Neuronal stem cell (in vitro differentiated cells): ENCODE results near the gene CHML.

Experiments
- DNase-seq: peaks from one replicate; pipeline ENCODE4 v3.0.0-alpha.2; 2013; ENCODE audit warnings: low spot score
- H2AFZ ChIP-seq: one replicate; pipeline ENCODE4 v1.6.1; 2013; ENCODE audit warnings: mild to moderate bottlenecking, low read length, inconsistent platforms
- H2AK5ac ChIP-seq: 2 replicates; pipeline ENCODE4 v1.6.1; 2013; ENCODE audit warnings: low read depth, mild to moderate bottlenecking, inconsistent platforms, low read length, moderate library complexity, mixed read lengths
- H2BK120ac ChIP-seq: 2 replicates; pipeline ENCODE4 v1.6.1; 2013; ENCODE audit warnings: low read depth, mild to moderate bottlenecking, inconsistent platforms, low read length, moderate library complexity, mixed read lengths
- H2BK12ac ChIP-seq: one replicate; pipeline ENCODE4 v1.6.1; 2013; ENCODE audit warnings: low read length, inconsistent platforms
- H2BK15ac ChIP-seq: 2 replicates; pipeline ENCODE4 v1.6.1; 2013; ENCODE audit warnings: mild to moderate bottlenecking, low read length, inconsistent platforms, mixed read lengths
- H2BK5ac ChIP-seq: one replicate; pipeline ENCODE4 v1.6.1; 2013; ENCODE audit warnings: inconsistent platforms, mild to moderate bottlenecking, low read length, moderate library complexity
- H3K14ac ChIP-seq: one replicate; pipeline ENCODE4 v1.6.1; 2013; ENCODE audit warnings: low read length, inconsistent platforms
- H3K18ac ChIP-seq: 2 replicates; pipeline ENCODE4 v1.6.1; 2013; ENCODE audit warnings: low read length, inconsistent platforms
- H3K23ac ChIP-seq: 2 replicates; pipeline ENCODE4 v1.6.1; 2013; ENCODE audit warnings: low read depth, mild to moderate bottlenecking, mixed read lengths, low read length, inconsistent platforms; ENCODE audit not compliant: poor library complexity
- H3K27ac ChIP-seq: replicated peaks from 3 replicates; pipeline ENCODE4 v1.5.1; 2013; ENCODE audit warnings: low read length, inconsistent platforms
- H3K27me3 ChIP-seq, 3 experiments: 2 replicates each; pipeline ENCODE4 v1.6.1; 2013; ENCODE audit warnings: low read length in 3 of 3, mild to moderate bottlenecking in 2 of 3, inconsistent platforms in 1 of 3, low read depth in 1 of 3, mixed read lengths in 1 of 3, moderate library complexity in 1 of 3; ENCODE audit not compliant: control insufficient read depth in 3 of 3, insufficient read depth in 3 of 3
- H3K36me3 ChIP-seq, 2 donors: replicated peaks in 1 of 2; 2 replicates each; pipeline ENCODE4 v1.6.1; 2013; ENCODE audit warnings: low read length in 2 of 2; ENCODE audit not compliant: control insufficient read depth in 2 of 2, insufficient read depth in 2 of 2
- H3K4ac ChIP-seq: 2 replicates; pipeline ENCODE4 v1.6.1; 2013; ENCODE audit warnings: inconsistent platforms, mild to moderate bottlenecking, low read length, moderate library complexity
- H3K4me1 ChIP-seq, 2 donors: 1 replicate in 1 of 2; 2 replicates in 1 of 2; pipeline ENCODE4 v1.6.1; 2013; ENCODE audit warnings: low read length in 2 of 2, low read depth in 1 of 2; ENCODE audit not compliant: control insufficient read depth in 2 of 2, insufficient read depth in 1 of 2
- H3K4me2 ChIP-seq: one replicate; pipeline ENCODE4 v1.6.1; 2013; ENCODE audit warnings: mild to moderate bottlenecking, low read length, inconsistent platforms; ENCODE audit not compliant: insufficient read depth, poor library complexity, severe bottlenecking
- H3K4me3 ChIP-seq, 2 donors: 2 replicates each; pipeline ENCODE4 v1.5.1; 2013; ENCODE audit warnings: low read length in 2 of 2, mild to moderate bottlenecking in 2 of 2, inconsistent platforms in 1 of 2, moderate library complexity in 1 of 2
- H3K79me1 ChIP-seq: one replicate; pipeline ENCODE4 v1.6.1; 2013; ENCODE audit warnings: low read depth, mild to moderate bottlenecking, inconsistent platforms, low read length, moderate library complexity
- H3K9ac ChIP-seq: one replicate; pipeline ENCODE4 v1.6.1; 2013; ENCODE audit warnings: mild to moderate bottlenecking, low read depth, low read length, inconsistent platforms; ENCODE audit not compliant: poor library complexity
- H3K9me3 ChIP-seq, 2 donors: replicated peaks in 1 of 2; 2 replicates each; pipeline versions ENCODE3 to v1.6.1; 2013; ENCODE audit warnings: low read length in 2 of 2, mild to moderate bottlenecking in 2 of 2, inconsistent platforms in 1 of 2, low read depth in 1 of 2, mixed read lengths in 1 of 2, moderate library complexity in 1 of 2; ENCODE audit not compliant: control insufficient read depth in 2 of 2, insufficient read depth in 1 of 2
- H4K8ac ChIP-seq: one replicate; pipeline ENCODE4 v1.6.1; 2013; ENCODE audit warnings: low read depth, mild to moderate bottlenecking, inconsistent platforms, low read length, moderate library complexity
- H4K91ac ChIP-seq: one replicate; pipeline ENCODE4 v1.6.1; 2013; ENCODE audit warnings: low read length, low read depth, mild to moderate bottlenecking, inconsistent platforms; ENCODE audit not compliant: poor library complexity
- WGBS, 2 donors: extraction: QIAGEN DNeasy Blood & Tissue Kit; methylation state at CpG; one replicate each; pipeline ENCODE4 v1.1.7; 2013; ENCODE audit warnings: missing lambda C conversion rate in 2 of 2, mixed read lengths in 1 of 2; ENCODE audit not compliant: insufficient read length in 2 of 2, insufficient replicate concordance in 1 of 2; ENCODE audit errors: extremely low coverage in 2 of 2; 5-methylcytosine and 5-hydroxymethylcytosine counted together

Gene CHML

DNA sequence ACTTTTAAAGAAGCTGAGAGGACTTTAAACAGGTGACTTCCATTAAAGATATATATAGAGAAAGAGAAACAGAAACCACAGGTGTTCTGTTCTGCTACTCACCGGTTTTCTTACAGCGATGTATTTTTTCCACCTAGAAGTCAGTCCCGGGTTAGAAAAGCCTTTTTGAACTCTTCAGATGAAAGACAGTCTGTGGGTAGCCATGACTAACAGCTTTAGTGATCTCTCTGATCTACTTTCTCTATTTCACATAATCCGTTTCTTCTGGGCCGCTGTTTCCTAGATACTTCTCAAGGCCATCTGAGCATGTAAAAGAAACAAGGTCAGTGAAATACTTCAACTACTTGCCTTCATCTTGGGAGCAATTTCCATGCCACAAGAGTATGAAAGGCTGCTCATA, 37.0 kb upstream of the CHML start:
- no CpG with 5 or more reads among the region's 5 CpGs for WGBS, 2 donors

DNA sequence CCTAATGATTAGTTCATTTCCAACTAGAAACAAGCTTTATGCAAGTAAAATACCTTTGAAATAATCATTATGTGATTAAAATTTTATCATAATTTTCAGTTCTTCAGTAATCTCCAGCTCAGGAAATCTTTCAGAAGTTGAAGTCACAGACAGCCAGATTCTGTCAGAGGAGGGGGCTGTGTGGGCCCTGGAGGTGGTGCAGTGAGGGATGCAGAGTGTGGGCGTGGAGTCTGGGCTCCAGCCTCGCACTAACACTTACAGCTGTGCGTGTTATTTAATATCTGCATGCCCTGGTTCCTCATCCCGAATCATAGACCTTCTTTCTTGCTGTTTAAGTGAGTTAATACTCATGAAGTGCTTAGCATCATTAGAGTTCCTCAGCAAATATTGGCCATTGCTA, 35.8 kb upstream of the CHML start:
- Histone ChIP-seq H2BK120ac (no peak overlapping the region), H3K79me1 (no peaks in the 10 kb centered on the region), H3K27me3 (no peaks in the 10 kb centered on the region), H3K27ac (no peak overlapping the region), H3K23ac (no peak overlapping the region), H3K4ac (no peak overlapping the region), H4K91ac (no peak overlapping the region), H2AK5ac (no peak overlapping the region), H3K9me3 (no peaks in the 10 kb centered on the region), H3K4me1 (no peaks in the 10 kb centered on the region), H3K4me2 (no peak overlapping the region), H3K36me3 (no peaks in the 10 kb centered on the region), H2BK15ac (no peak overlapping the region), H4K8ac (no peak overlapping the region), H2AFZ (no peak overlapping the region), H3K14ac (no peak overlapping the region), H3K18ac (no peak overlapping the region), H3K4me3 (no peak overlapping the region), H2BK5ac (no peak overlapping the region), H3K9ac (no peak overlapping the region), H2BK12ac (no peak overlapping the region)
- DNase-seq, result no peak
- no CpG with 5 or more reads among the region's 4 CpGs for WGBS, 2 donors

More for the DNA sequence above, 37.0 kb upstream of the CHML start:
- Histone ChIP-seq H3K18ac (no peak overlapping the region), H3K14ac (no peak overlapping the region), H3K4me3 (no peak overlapping the region), H2AFZ (no peak overlapping the region), H3K4me2 (no peak overlapping the region), H2AK5ac (no peak overlapping the region), H3K9ac (no peak overlapping the region), H4K8ac (no peak overlapping the region), H2BK5ac (no peak overlapping the region), H3K79me1 (no peaks in the 10 kb centered on the region), H3K27ac (no peak overlapping the region), H3K9me3 (no peaks in the 10 kb centered on the region), H3K4ac (no peak overlapping the region), H3K36me3 (no peaks in the 10 kb centered on the region), H2BK15ac (no peak overlapping the region), H4K91ac (no peak overlapping the region), H3K4me1 (no peaks in the 10 kb centered on the region), H2BK120ac (no peak overlapping the region), H3K27me3 (no peaks in the 10 kb centered on the region), H3K23ac (no peak overlapping the region), H2BK12ac (no peak overlapping the region)
- no peak for DNase-seq

DNA sequence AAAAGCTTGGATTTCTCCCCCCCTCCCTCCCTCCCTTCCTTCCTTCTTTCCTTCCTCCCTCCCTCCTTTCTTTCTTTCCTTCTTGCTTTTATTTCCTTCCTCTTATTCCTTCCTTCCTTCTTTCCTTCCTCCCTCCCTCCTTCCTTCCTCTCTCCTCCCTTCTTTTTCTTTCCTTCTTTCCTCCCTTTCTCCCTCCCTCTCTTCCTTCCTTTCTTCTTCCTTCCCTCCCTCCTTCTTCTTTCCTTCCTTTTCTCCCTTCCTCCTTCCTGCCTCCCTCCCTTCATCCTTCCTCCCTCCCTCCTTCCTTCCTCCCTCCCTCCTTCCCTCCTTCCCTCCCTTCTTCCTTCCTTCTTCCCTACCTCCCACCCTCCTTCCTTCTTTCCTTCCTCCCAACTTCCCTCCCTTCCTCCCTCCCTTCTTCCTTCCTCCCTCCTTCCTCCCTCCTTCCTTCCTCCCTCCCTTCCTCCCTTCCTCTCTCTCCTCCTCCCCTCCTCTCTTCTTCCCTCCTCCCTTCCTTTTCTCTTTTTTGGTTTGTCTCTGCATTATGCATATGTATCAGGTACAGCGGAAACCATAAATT, 34.7 kb upstream of the CHML start:
- no peak overlapping the region for H4K91ac ChIP-seq
- H3K14ac ChIP-seq, result no peak overlapping the region
- WGBS, 2 donors, result no CpG with 5 or more reads among the region's 1 CpG
- no peak overlapping the region for H3K27ac ChIP-seq
- H3K4me1 ChIP-seq, result no peaks in the 10 kb centered on the region
- H2BK15ac ChIP-seq, result no peak overlapping the region
- H3K9me3 ChIP-seq, result no peaks in the 10 kb centered on the region
- no peak overlapping the region for H3K9ac ChIP-seq
- no peak overlapping the region for H2BK5ac ChIP-seq
- no peaks in the 10 kb centered on the region for H3K27me3 ChIP-seq
- H2AK5ac ChIP-seq, result no peak overlapping the region
- no peak overlapping the region for H2AFZ ChIP-seq
- no peak overlapping the region for H3K23ac ChIP-seq
- H3K18ac ChIP-seq, result no peak overlapping the region
- no peak overlapping the region for H3K4me2 ChIP-seq
- no peak for DNase-seq
- H3K36me3 ChIP-seq, result no peaks in the 10 kb centered on the region
- no peak overlapping the region for H3K4ac ChIP-seq
- H2BK12ac ChIP-seq, result no peak overlapping the region
- H2BK120ac ChIP-seq, result no peak overlapping the region
- H4K8ac ChIP-seq, result no peak overlapping the region
- no peak overlapping the region for H3K4me3 ChIP-seq
- no peaks in the 10 kb centered on the region for H3K79me1 ChIP-seq

DNA sequence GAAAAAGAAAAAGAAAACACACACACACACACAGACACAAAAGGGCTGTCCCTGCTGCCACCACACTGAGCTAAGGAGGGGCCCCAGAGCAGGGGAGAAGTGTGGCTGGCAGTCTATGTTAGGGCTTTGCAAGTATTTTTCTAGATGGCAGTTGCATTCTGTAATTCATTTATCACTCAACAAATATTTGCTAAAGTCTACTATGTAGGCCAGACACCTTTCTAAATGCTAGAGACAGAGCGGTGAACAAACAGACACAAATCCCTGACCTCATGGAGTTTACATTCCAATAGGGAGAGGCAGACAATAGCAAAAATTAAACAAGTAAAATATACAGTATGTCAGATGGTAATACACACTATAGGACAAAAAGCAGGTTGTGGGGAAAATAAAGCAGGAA, 32.1 kb upstream of the CHML start:
- Histone ChIP-seq H3K27me3 (no peaks in the 10 kb centered on the region), H3K79me1 (no peaks in the 10 kb centered on the region)
- WGBS, 2 donors, result no CpG with 5 or more reads among the region's 1 CpG

More for the DNA sequence above, 32.1 kb upstream of the CHML start:
- no peak overlapping the region for H3K27ac ChIP-seq
- no peaks in the 10 kb centered on the region for H3K9me3 ChIP-seq
- no peak overlapping the region for H3K23ac ChIP-seq
- no peaks in the 10 kb centered on the region for H3K36me3 ChIP-seq
- H3K18ac ChIP-seq, result no peak overlapping the region
- H3K9ac ChIP-seq, result no peak overlapping the region
- H3K4me1 ChIP-seq, result no peaks in the 10 kb centered on the region
- no peak overlapping the region for H3K4me3 ChIP-seq
- H3K4me2 ChIP-seq, result no peak overlapping the region
- DNase-seq, result no peak
- H4K8ac ChIP-seq, result no peak overlapping the region
- no peak overlapping the region for H2BK5ac ChIP-seq
- no peak overlapping the region for H4K91ac ChIP-seq
- no peak overlapping the region for H2BK120ac ChIP-seq
- no peak overlapping the region for H3K14ac ChIP-seq
- H3K4ac ChIP-seq, result no peak overlapping the region
- H2BK12ac ChIP-seq, result no peak overlapping the region
- no peak overlapping the region for H2AK5ac ChIP-seq
- no peak overlapping the region for H2BK15ac ChIP-seq
- H2AFZ ChIP-seq, result no peak overlapping the region
